ENCODE results near the gene GPATCH3. TPM values are rescaled to one million over a fixed set of nuclear protein-coding genes. Genes with fewer than 3 reads are reported as not detected.

The GPATCH3 gene
- total RNA-seq, 1 experiment from 2014 or later = 9.9 TPM

GRCh38 chr1:26854906-26855305, 45.4 kb downstream of the GPATCH3 start:
- intact Hi-C loops (cut with micrococcal nuclease) = no loop called here
- peaks cover 30% of the 10 kb centered on the region for H3K36me3 Mint-ChIP-seq (ENCODE audit: insufficient read depth, unreplicated experiment)
- ChIA-PET CTCF (interaction anchor here (0.5 to 2.5 kb wide), 9 partner anchors 8 to 821 kb away, joined by 3 to 13 read pairs (median 4); partner anchors contain the start of genes GPN2 and SFN), POLR2A (interaction anchor here (0.8 to 5.8 kb wide), 9 partner anchors 10 to 157 kb away, joined by 3 to 82 read pairs (median 4); partner anchors contain the start of genes GPATCH3, GPN2 and SFN)
- DNase-seq (ENCODE audit: unreplicated experiment) = peak; percentile 69
- no peak for TF ChIP-seq CTCF (IDR thresholded peaks at IDR 0.05; ENCODE audit: unreplicated experiment)
- BruUV-seq (replicated peaks) = no TSS peak
- H3K4me3 Mint-ChIP-seq (ENCODE audit: unreplicated experiment) = no peak overlapping the region
- peaks cover 22% of the 10 kb centered on the region for H3K4me1 Mint-ChIP-seq (ENCODE audit: insufficient read depth, unreplicated experiment)
- peak overlapping the region; percentile 24 for H3K27ac Mint-ChIP-seq (ENCODE audit: low read depth, unreplicated experiment)
- H3K9me3 Mint-ChIP-seq (ENCODE audit: unreplicated experiment) = no peaks in the 10 kb centered on the region
- H3K27me3 Mint-ChIP-seq (ENCODE audit: insufficient read depth, unreplicated experiment) = no peaks in the 10 kb centered on the region

GRCh38 chr1:26853600-26853999, 46.7 kb downstream of the GPATCH3 start:
- ChIA-PET POLR2A (interaction anchor here (1.2 to 5.8 kb wide), 4 partner anchors 11 to 35 kb away, joined by 4 to 82 read pairs (median 18); partner anchors contain the start of genes GPN2 and SFN), CTCF (interaction anchor here (0.7 to 2.1 kb wide), 7 partner anchors 10 to 143 kb away, joined by 3 to 8 read pairs (median 5); partner anchors contain the start of gene SFN)
- Mint-ChIP-seq H3K27me3 (ENCODE audit: insufficient read depth, unreplicated experiment) (no peaks in the 10 kb centered on the region), H3K27ac (ENCODE audit: low read depth, unreplicated experiment) (peak overlapping the region; percentile 24), H3K36me3 (ENCODE audit: insufficient read depth, unreplicated experiment) (peaks cover 41% of the 10 kb centered on the region), H3K9me3 (ENCODE audit: unreplicated experiment) (no peaks in the 10 kb centered on the region), H3K4me1 (ENCODE audit: insufficient read depth, unreplicated experiment) (peaks cover 30% of the 10 kb centered on the region), H3K4me3 (ENCODE audit: unreplicated experiment) (no peak overlapping the region)
- intact Hi-C loops (cut with micrococcal nuclease) = loop anchor here (1.0 to 2.0 kb wide), 2 partner anchors 25 to 33 kb away; no protein-coding TSS in a partner anchor
- no peak for DNase-seq (ENCODE audit: unreplicated experiment)
- no peak for TF ChIP-seq CTCF (IDR thresholded peaks at IDR 0.05; ENCODE audit: unreplicated experiment)
- BruUV-seq (replicated peaks) = no TSS peak

- peaks cover 30% of the 10 kb centered on the region for H3K4me1 Mint-ChIP-seq (ENCODE audit: insufficient read depth, unreplicated experiment)
- H3K27ac Mint-ChIP-seq (ENCODE audit: low read depth, unreplicated experiment) = no peak overlapping the region
- peak; percentile 94 for DNase-seq (ENCODE audit: unreplicated experiment)
- BruUV-seq (replicated peaks) = no TSS peak
- POLR2A ChIA-PET = interaction anchor here (1.2 to 5.8 kb wide), 2 partner anchors 12 to 25 kb away, joined by 4 to 82 read pairs; partner anchors contain the start of gene SFN
- H3K36me3 Mint-ChIP-seq (ENCODE audit: insufficient read depth, unreplicated experiment) = peaks cover 45% of the 10 kb centered on the region
- H3K27me3 Mint-ChIP-seq (ENCODE audit: insufficient read depth, unreplicated experiment) = no peaks in the 10 kb centered on the region
- H3K9me3 Mint-ChIP-seq (ENCODE audit: unreplicated experiment) = no peaks in the 10 kb centered on the region
- intact Hi-C loops (cut with micrococcal nuclease) = loop anchor here (1.0 to 2.0 kb wide), 2 partner anchors 25 to 34 kb away; no protein-coding TSS in a partner anchor
- peak; percentile 81 for TF ChIP-seq CTCF (IDR thresholded peaks at IDR 0.05; ENCODE audit: unreplicated experiment)
- no peak overlapping the region for H3K4me3 Mint-ChIP-seq (ENCODE audit: unreplicated experiment)
- CTCF ChIA-PET = interaction anchor here (0.7 to 2.1 kb wide), 7 partner anchors 10 to 143 kb away, joined by 3 to 8 read pairs (median 5); partner anchors contain the start of gene SFN
These were observed 47.1 kb downstream of the GPATCH3 start for GRCh38 chr1:26853156-26853555.

GRCh38 chr1:26852701-26853100, 47.6 kb downstream of the GPATCH3 start:
- Mint-ChIP-seq H3K9me3 (ENCODE audit: unreplicated experiment) (no peaks in the 10 kb centered on the region), H3K27me3 (ENCODE audit: insufficient read depth, unreplicated experiment) (no peaks in the 10 kb centered on the region), H3K27ac (ENCODE audit: low read depth, unreplicated experiment) (peak overlapping the region; percentile 46), H3K36me3 (ENCODE audit: insufficient read depth, unreplicated experiment) (peaks cover 48% of the 10 kb centered on the region), H3K4me3 (ENCODE audit: unreplicated experiment) (no peak overlapping the region), H3K4me1 (ENCODE audit: insufficient read depth, unreplicated experiment) (peaks cover 30% of the 10 kb centered on the region)
- BruUV-seq (replicated peaks) = no TSS peak
- intact Hi-C loops (cut with micrococcal nuclease) = loop anchor here (1.0 to 2.0 kb wide), 2 partner anchors 26 to 34 kb away; no protein-coding TSS in a partner anchor
- CTCF ChIA-PET = interaction anchor here (1.0 to 2.9 kb wide), 7 partner anchors 9 to 144 kb away, joined by 3 to 20 read pairs (median 5); no protein-coding TSS in a partner anchor
- no peak for DNase-seq (ENCODE audit: unreplicated experiment)
- no peak for TF ChIP-seq CTCF (IDR thresholded peaks at IDR 0.05; ENCODE audit: unreplicated experiment)
- POLR2A ChIA-PET = interaction anchor here (0.9 to 5.8 kb wide), 2 partner anchors 12 to 36 kb away, joined by 3 to 82 read pairs; partner anchors contain the start of gene SFN

All from MCF 10A (cell line).